HG03175 (cell line): ENCODE data around the gene AAR2.

Source experiments
- ATAC-seq: cut with Tn5 transposase; IDR thresholded peaks from one replicate; pipeline ENCODE4 v1.9.1; 2021; ENCODE audit warnings: mild to moderate bottlenecking, moderate library complexity; ENCODE audit not compliant: unreplicated experiment

The AAR2 gene

GRCh38 chr20:36275441-36276189 lies 39.3 kb downstream of the AAR2 start:
- no peak for ATAC-seq

- ATAC-seq, result no peak
Measured at GRCh38 chr20:36277546-36277945, 41.3 kb downstream of the AAR2 start.

- ATAC-seq, result no peak
Measured at GRCh38 chr20:36279362-36279761, 43.1 kb downstream of the AAR2 start.

- no peak for ATAC-seq
Measured at GRCh38 chr20:36279776-36280175, 43.5 kb downstream of the AAR2 start.

- ATAC-seq, result no peak
Measured at GRCh38 chr20:36281785-36282380, 45.6 kb downstream of the AAR2 start.

GRCh38 chr20:36284751-36285150 lies 48.5 kb downstream of the AAR2 start:
- no peak for ATAC-seq

- no peak for ATAC-seq
Measured at GRCh38 chr20:36285746-36286447, 49.6 kb downstream of the AAR2 start.

- ATAC-seq, result no peak
Measured at GRCh38 chr20:36297656-36298055, 61.4 kb downstream of the AAR2 start.

GRCh38 chr20:36298061-36298460 lies 61.8 kb downstream of the AAR2 start:
- no peak for ATAC-seq

GRCh38 chr20:36298795-36299339 lies 62.6 kb downstream of the AAR2 start:
- ATAC-seq, result no peak

- ATAC-seq, result no peak
Measured at GRCh38 chr20:36299459-36299858, 63.2 kb downstream of the AAR2 start.

- ATAC-seq, result no peak
Measured at GRCh38 chr20:36301359-36302119, 65.3 kb downstream of the AAR2 start.

- no peak for ATAC-seq
Measured at GRCh38 chr20:36303020-36303595, 66.8 kb downstream of the AAR2 start.

GRCh38 chr20:36303831-36304230 lies 67.6 kb downstream of the AAR2 start:
- ATAC-seq, result no peak

- ATAC-seq, result no peak
Measured at GRCh38 chr20:36304786-36305495, 68.7 kb downstream of the AAR2 start.

- no peak for ATAC-seq
Measured at GRCh38 chr20:36305602-36306551, 69.6 kb downstream of the AAR2 start, which contains the start of gene DLGAP4. TSS of gene DLGAP4 (plus strand) at chr20:36306339. CDS start at chr20:36431718, 125,379 bp downstream.
